Suppressor macrophage treated with lipopolysaccharide for 4 hours (primary cell): ENCODE measurements around the gene ANKMY2.
A peak's percentile ranks its signal among the peaks of the same experiment; 100 is the strongest.

Source experiments
- DNase-seq: peaks from one replicate; pipeline ENCODE4 v3.0.0-alpha.2; 2020

ANKMY2 gene

GRCh38 chr7:16657656-16658279 lies 12.2 kb upstream of the ANKMY2 start:
- peak; percentile 66 for DNase-seq

- DNase-seq, result no peak
Measured at GRCh38 chr7:16656141-16656540, 10.6 kb upstream of the ANKMY2 start.

- no peak for DNase-seq
Measured at GRCh38 chr7:16655394-16655793, 9.8 kb upstream of the ANKMY2 start.

- DNase-seq, result no peak
Measured at GRCh38 chr7:16652888-16653287, 7.3 kb upstream of the ANKMY2 start.

GRCh38 chr7:16652240-16652583 lies 6.7 kb upstream of the ANKMY2 start:
- DNase-seq, result no peak

- no peak for DNase-seq
Measured at GRCh38 chr7:16651396-16652239, 6.1 kb upstream of the ANKMY2 start.

GRCh38 chr7:16650266-16650665 lies 4.7 kb upstream of the ANKMY2 start:
- no peak for DNase-seq

GRCh38 chr7:16649196-16649595 lies 3.6 kb upstream of the ANKMY2 start:
- no peak for DNase-seq

- peak; percentile 65 for DNase-seq
Measured at GRCh38 chr7:16648551-16648950, 3.0 kb upstream of the ANKMY2 start.

- no peak for DNase-seq
Measured at GRCh38 chr7:16647435-16647960, 1.9 kb upstream of the ANKMY2 start.

- DNase-seq, result peak; percentile 26
Measured at GRCh38 chr7:16646472-16647072, 1.0 kb upstream of the ANKMY2 start.

- peak; percentile 56 for DNase-seq
Measured at GRCh38 chr7:16644636-16645592, 640 bp downstream of the ANKMY2 start.

GRCh38 chr7:16644157-16644556 lies 1.4 kb downstream of the ANKMY2 start:
- no peak for DNase-seq

GRCh38 chr7:16638282-16639280 lies 7.0 kb downstream of the ANKMY2 start:
- DNase-seq, result no peak

GRCh38 chr7:16637379-16637778 lies 8.2 kb downstream of the ANKMY2 start:
- DNase-seq, result no peak

GRCh38 chr7:16636555-16637101 lies 8.9 kb downstream of the ANKMY2 start:
- DNase-seq, result no peak

- peak; percentile 44 for DNase-seq
Measured at GRCh38 chr7:16634271-16634738, 11.2 kb downstream of the ANKMY2 start.

- no peak for DNase-seq
Measured at GRCh38 chr7:16630654-16631053, 14.9 kb downstream of the ANKMY2 start.

- no peak for DNase-seq
Measured at GRCh38 chr7:16627236-16627635, 18.3 kb downstream of the ANKMY2 start.

GRCh38 chr7:16626388-16626787 lies 19.2 kb downstream of the ANKMY2 start:
- DNase-seq, result no peak

- DNase-seq, result peak; percentile 21
Measured at GRCh38 chr7:16619979-16620408, 25.6 kb downstream of the ANKMY2 start.
